ENCODE results near the gene EGFL7. TPM values are rescaled to one million over a fixed set of nuclear protein-coding genes. Genes with fewer than 3 reads are reported as not detected.

Gene EGFL7
- total RNA-seq, 1 donor from 2014 or later: 57.1 TPM

- DNase-seq: peak; percentile 71
Measured at GRCh38 chr9:136686794-136687711, 24.3 kb downstream of the EGFL7 start, which contains the start of gene AGPAT2. AGPAT2 (minus strand) TSS chr9:136687457; CDS start chr9:136687357, 100 bp downstream.

- DNase-seq: no peak
Measured at GRCh38 chr9:136687721-136688223, 25.1 kb downstream of the EGFL7 start.

GRCh38 chr9:136688274-136689107 lies 25.8 kb downstream of the EGFL7 start:
- no peak for DNase-seq

- no peak for DNase-seq
Measured at GRCh38 chr9:136689108-136689460, 26.4 kb downstream of the EGFL7 start.

- DNase-seq: peak; percentile 64
Measured at GRCh38 chr9:136690104-136690805, 27.5 kb downstream of the EGFL7 start.

GRCh38 chr9:136690806-136691261 lies 28.1 kb downstream of the EGFL7 start:
- no peak for DNase-seq

- no peak for DNase-seq
Measured at GRCh38 chr9:136691316-136692184, 28.8 kb downstream of the EGFL7 start.

GRCh38 chr9:136692185-136693134 lies 29.7 kb downstream of the EGFL7 start:
- DNase-seq: no peak

- DNase-seq: no peak
Measured at GRCh38 chr9:136693135-136693489, 30.4 kb downstream of the EGFL7 start.

- no peak for DNase-seq
Measured at GRCh38 chr9:136693490-136694162, 30.9 kb downstream of the EGFL7 start.

- DNase-seq: no peak
Measured at GRCh38 chr9:136694163-136694871, 31.6 kb downstream of the EGFL7 start.

GRCh38 chr9:136694872-136695247 lies 32.1 kb downstream of the EGFL7 start:
- no peak for DNase-seq

- peak; percentile 60 for DNase-seq
Measured at GRCh38 chr9:136695435-136695895, 32.7 kb downstream of the EGFL7 start.

- DNase-seq: peak; percentile 75
Measured at GRCh38 chr9:136695955-136696354, 33.2 kb downstream of the EGFL7 start.

- DNase-seq: peak; percentile 56
Measured at GRCh38 chr9:136696502-136696901, 33.8 kb downstream of the EGFL7 start.

GRCh38 chr9:136697146-136697820 lies 34.6 kb downstream of the EGFL7 start:
- DNase-seq: no peak

- DNase-seq: no peak
Measured at GRCh38 chr9:136697821-136698526, 35.3 kb downstream of the EGFL7 start.
